HS-5 (cell line): Measurements from ENCODE around the gene C6orf163.

Experiments
- DNase-seq: peaks from one replicate; pipeline ENCODE4 v3.0.0-alpha.2; 2012; ENCODE audit warnings: low read depth

Gene C6orf163

DNA sequence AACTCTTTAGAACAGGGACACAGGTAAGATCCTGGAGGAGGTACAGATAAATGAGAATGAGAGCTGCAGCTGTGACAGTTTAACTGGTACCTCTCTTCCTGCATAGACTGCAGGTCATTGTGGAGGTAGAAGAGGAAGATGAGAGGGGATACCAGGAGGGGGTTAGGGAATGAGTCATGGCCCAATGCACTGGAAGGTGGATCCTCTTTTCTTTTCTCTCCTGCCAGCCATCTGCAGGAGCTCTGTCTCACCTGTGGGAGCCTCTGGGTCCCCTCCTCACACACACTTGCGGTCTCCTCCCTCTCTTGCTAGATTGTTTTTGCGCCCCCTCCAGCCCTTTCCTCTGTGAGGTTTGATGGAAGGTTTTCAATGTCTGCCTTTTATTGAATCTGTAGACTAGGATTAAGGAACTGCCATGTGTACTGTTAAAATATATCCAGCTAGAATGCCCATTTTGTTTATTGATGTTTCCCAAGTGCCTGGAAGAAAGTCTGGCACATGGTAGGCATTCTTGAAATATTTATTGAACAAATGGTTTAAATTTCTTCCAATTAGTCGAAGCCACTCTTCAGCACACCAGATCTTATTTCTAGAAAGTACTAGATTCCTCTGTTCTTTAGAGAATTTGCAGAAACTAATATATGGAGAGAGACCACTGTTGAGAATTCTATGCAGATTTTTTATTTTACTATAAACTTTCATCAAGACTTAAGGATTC is 13.0 kb downstream of the C6orf163 start:
- DNase-seq, result no peak

DNA sequence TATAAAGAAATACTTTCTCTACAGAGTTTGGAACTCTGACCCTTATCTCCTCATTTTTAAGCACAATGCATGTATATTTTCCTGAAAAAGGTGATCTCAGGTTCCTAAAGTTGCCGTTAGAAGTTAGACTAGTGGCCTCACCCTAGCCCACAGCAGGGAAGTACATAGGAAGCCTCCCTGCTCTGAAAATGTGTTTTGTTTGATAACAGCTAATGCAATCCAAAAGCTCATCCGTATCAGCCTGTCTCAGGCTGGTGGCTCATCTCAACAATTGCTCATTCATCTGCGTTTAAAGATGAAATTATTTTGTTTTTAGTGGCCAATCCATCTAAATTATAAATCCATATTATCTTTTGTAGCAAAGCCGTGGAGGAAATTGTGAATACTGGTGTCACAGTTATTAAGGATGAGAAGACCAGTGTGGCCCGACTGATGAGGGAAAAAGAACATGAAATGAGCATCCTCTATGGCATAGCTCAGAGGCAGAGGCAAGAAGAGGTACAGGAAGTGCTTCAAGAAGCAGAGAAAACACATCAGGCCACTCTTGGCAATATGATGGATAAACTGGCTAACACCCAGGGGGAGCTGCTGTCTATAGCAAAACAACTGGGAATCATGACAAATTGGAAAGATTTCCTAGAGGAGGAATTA is 20.1 kb downstream of the C6orf163 start:
- DNase-seq, result no peak

DNA sequence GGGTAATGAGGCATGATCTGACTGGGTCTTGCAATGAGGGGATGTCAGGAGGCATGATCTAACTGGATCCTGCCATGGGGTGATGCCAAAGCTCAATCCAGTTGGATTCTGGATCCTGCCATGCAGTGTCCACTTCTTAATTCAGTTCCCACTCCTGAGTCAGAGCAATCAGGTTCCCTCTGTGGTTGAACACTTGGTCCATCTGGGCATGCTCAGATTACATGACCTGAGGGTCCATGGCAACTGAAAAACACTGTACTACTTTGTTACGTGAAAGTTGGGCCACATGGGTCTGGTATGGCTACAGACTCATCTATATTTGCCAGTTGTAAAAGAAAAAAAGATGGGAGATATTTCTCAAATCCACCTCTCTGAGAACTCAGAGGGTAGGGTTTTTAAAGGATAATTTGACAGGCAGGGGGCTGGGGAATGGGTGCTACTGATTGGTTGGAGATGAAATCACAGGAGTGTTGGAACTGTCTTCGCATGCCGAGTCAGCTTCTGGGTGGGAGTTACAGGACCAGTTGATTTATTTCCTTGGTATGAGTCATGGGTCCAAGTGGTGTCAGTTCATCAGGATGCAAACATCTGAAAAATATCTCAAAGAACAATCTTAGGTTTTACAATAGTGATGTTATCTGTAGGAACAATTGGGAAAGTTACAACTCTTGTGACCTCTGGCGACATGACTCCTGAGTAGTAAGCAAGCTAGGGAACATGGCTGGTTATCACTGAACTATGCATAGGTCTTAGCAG is 21.6 kb downstream of the C6orf163 start:
- DNase-seq, result peak; percentile 8

DNA sequence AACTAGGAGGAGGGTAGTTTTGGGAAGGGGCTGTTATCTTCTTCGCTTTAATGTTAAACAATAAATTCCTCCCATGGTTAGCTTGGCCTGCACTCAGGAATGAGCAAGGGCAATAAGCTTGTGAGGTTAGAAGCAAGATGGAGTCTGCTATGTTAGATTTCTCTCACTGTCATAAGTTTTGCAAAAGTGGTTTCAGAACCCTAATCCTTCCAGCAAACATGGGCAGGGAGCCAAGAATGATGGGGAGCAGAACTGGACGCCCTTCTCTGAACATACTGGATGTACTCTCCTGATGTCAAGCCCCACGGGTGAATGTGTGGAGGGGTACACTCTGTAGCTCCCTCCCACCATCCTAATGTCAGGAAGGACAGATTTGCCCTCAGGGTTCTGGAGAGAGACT is 22.3 kb downstream of the C6orf163 start:
- no peak for DNase-seq

DNA sequence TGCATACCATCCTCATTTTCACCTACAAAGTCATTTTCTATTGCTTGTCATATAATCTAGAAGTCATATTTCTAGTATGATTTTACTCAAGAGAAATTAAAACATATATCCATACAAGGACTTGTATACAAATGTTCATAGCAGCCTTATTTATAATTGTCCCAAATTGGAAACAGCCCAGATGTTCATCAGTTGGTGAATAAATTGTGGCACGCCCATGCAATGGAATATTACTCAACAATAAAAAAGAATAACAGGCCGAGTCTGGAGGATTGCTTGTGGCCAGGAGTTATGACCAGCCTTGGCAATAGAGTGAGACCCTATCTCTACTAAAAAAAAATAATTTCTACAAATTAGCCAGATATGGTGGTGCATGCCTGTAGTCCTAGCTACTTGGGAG is 28.8 kb downstream of the C6orf163 start:
- no peak for DNase-seq

DNA sequence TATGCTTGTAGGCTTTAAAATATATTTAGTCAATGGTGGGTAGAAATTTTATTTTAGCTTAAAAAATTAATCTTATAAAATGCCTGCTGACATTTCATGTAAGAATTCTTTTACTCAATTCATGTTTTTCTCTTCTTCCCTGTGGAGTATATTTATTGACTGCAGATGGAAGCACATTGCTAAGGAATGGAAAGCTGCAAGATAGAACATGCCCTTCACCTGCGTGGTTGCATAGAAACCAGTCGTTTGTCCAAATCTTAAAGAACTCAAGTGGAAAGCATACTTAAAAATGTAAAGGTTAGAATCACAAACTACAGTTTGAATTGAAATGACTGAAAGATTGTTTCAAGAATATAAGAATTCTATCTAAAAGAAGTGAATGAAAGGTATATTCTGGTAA is 30.7 kb downstream of the C6orf163 start:
- DNase-seq, result no peak

DNA sequence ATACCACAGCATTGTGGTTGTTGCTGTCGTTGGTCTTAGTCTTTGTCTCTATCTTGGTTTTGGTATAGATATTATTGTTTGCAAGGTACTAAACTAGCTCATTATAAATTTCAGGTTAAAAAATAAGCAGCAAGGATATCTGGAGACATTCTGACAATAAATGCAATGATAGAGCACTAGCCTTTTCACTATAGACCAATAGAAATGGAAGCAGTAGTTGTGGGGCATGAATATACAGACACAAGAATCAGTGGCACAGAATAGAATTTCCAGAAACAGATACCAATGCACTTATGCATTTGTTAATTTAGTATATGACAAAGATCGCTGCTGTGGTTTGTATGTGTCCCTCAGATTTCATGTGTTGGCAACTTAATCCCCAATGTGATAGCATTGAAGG is 32.0 kb downstream of the C6orf163 start:
- DNase-seq, result no peak

DNA sequence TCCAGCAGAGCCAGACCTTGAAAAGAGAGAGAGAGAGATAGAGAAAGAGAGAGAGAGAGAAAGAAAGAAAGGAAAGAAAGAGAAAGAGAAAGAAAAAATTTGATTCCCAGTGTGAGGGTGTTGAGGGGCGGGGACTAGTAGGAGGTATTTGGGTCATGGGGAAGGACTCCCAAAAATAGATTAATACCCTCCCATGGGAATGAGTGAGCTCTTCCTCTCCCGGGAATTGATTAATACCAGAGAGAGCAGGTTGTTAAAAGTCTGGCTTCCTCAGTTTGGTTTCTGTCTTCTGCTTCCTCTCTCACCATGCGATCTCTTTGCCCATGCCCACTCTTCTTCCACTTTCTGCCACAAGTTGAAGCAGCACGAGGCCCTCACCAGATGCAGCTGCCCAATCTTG is 34.3 kb downstream of the C6orf163 start:
- no peak for DNase-seq

DNA sequence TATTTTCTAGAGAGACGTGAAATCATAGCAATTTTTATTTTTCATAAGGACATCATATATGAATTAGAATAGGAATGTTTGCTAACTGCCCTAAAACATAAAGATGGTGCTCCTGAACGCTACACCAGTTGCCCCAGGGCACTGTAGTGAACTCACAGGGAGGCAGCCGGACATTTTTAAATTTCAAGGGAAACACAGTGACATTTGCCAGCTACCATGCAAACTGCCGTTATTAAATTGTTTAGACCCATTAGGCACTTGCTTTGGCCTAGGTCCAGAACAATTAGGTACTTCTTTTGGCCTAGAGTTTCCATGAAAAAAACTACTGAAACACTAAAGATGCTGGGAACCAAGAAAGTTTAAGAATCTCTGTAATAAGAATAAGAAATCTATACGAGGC is 38.2 kb downstream of the C6orf163 start:
- DNase-seq, result no peak

DNA sequence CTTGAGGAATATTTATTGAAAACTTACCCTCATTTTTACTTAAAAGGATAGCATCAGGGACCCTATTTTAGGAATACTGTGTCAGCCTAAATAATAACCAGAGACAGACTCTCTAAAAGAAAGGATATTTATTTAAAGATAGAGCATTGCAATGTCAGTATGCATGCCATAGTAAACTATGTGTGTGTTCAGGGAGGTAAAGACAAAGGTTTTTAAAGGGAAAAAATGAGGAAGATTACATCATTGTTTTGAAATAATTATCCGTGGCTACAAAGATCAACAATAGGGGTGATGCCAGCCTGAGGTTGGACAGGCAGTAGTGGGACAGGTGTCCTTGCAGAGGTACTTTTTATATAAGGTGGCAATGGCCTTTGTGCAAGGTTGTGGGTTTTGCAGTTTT is 39.4 kb downstream of the C6orf163 start:
- no peak for DNase-seq

DNA sequence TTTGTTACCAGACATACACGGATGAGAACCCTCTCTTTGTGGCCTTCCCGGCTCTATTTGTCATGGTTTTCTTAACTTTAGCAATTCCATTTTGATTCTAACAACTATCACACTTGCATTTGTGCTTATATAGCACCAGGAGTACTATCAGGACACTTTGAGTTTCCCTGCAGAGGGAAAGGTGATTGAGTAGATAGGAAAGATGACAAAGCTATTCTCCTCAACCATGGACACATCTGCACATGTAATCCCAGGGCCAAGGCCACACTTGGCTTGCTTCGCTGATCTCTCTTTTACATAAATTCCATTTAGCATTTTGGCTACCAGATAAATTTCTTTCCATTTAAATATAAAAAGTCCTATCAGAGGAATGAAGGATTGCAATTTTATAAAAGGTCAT is 39.8 kb downstream of the C6orf163 start:
- DNase-seq, result no peak

DNA sequence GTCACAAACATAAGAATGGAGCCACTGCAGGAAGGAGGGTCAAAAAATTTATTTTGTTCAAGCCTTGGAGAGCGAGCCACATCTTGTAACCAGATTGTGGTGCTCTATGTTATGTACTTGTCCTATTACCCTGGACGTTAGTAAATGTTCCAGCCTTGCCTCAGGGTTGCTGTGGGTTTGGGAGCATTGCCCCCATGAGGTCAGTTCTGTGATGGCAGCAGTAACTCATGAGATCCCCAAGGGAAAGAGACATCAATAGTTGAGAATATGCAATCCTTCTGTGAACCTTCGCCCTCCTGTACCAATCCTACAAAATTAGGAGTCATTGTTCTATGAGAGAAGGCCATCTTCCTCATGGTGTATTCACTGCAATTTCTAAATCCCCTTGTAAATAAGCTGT is 46.7 kb downstream of the C6orf163 start:
- DNase-seq, result peak; percentile 4

DNA sequence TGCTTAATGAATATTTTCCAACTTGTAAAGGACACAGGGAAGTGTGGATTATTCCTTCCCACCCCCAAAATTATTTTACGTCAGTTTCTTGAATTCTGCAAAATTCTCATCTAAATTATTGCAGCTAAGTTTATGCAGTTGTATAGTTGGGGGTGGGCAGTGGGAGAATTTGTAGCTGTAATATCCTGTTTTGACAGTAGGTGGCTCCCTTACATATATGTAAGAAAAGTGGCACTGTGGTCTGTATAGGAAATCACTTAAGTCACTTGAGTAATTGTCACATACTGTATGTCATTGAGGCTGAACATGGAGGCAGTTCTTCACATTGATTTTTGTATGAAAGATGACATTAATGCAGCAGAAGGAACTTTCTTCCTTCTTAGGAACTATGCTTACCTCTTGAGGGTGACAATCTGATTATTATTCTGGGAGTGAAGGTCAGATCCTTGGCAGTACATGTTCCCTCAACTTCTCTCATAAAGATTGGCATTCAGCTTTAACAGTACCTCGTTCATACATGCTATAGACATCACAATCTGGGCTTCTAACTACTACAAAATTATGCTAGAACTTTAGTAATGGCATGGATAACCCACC is 48.5 kb downstream of the C6orf163 start:
- peak; percentile 49 for DNase-seq

DNA sequence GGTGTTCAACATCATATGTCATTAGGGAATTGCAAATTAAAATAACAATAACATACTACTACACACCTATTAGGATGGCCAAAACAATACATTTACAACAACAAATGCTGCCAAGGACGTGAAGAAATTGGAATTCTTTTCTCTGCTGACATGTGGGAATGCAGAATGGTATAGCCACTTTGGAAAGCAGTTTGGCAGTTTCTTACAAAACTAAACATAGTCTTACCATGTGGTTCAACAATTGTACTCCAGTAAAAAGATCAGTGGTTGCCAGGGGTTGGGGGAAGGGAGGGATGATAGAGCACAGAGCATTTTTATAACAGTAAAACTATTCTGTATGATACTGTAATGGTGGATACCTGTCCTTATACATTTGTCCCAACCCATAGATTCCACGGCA is 50.8 kb downstream of the C6orf163 start:
- no peak for DNase-seq

DNA sequence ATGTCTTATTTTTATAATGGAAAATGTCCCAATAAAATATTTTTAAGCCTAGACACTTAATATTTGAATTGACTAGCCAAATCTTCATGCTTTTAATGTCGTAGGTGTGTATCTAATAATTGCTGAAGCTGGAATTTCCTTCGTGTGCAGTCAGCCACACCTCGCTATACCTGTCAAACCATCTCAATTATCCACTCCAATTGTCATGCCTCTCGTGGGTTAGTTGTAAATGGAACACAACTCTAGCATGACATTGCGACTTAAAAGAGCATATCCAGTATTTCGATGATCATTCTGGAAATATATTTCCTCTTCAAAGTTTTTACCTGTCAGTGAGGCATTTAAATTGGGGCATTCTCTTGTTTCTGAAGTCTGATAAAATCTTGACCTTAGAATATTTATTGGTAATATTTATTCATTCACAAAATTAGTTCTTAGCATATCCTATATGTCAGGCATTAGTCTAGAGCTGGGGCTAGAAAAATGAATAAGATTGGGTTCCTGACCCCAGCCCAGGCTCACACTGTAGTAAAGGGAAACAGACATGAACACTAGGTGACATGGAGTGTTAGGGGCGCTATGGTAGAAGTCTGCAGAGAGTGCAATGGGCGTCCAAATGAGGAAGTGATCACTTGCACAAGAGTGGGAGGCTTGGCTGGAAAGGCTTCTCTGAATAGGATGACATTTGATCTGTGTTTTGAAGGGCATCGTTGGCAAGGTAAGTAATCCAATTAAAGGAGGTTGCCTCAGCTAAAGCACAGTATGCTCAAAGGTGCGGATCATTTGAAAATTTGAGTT is 52.2 kb downstream of the C6orf163 start:
- no peak for DNase-seq

DNA sequence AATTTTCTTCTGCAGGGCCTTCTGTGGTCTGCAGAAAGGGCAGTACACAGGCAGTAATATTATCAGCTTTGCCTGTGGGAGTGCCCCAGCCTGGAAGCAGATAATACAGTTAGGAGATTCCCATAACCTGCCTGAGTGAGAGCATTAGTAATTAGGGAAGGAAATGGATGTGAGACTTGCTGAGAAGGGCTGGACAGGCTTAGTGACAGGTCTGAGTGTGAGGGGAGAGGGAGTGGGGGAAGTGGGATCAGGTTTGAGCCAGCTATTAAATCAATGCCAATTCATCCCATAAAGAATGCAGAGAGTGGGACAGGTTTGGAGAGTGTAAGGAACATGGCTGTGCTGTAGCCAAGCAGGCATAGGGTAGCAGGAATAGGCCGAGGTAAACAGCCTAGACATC is 53.0 kb downstream of the C6orf163 start:
- DNase-seq, result no peak

DNA sequence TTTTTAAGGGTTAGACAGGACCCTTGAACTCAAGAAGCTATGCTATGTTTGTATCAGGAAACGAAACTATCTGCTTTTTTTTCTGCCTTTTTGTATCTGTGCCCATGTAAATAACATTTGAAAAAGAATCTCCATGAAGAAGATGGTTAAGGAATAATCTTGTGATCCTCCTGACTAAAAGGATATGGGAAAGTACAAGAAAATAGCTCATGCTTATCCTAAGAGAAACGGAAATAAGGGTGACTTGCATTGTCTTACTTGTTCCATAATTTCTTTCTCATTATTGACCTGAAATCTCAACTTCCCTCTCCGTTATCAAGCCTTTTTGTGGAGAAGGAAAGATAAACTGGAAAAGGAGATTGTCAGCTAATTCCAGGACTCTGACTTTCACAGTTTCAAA is 57.2 kb downstream of the C6orf163 start:
- no peak for DNase-seq

DNA sequence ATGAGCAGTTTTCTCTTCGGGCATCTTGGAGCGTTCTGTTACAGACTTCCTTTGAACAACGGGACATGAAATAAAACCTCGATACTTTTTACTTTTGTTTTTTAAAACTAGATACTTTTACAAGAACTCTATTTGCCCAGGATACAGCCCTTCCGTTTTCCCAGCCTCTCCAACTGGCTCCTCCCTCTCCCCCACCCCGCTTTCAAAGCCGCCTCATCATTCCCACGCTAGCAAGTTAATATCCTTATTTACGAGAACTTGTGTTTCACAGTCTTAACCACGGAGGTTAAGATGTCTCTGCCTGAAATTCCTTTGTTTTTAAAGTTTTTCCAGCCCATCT is 62.9 kb downstream of the C6orf163 start:
- peak; percentile 22 for DNase-seq

DNA sequence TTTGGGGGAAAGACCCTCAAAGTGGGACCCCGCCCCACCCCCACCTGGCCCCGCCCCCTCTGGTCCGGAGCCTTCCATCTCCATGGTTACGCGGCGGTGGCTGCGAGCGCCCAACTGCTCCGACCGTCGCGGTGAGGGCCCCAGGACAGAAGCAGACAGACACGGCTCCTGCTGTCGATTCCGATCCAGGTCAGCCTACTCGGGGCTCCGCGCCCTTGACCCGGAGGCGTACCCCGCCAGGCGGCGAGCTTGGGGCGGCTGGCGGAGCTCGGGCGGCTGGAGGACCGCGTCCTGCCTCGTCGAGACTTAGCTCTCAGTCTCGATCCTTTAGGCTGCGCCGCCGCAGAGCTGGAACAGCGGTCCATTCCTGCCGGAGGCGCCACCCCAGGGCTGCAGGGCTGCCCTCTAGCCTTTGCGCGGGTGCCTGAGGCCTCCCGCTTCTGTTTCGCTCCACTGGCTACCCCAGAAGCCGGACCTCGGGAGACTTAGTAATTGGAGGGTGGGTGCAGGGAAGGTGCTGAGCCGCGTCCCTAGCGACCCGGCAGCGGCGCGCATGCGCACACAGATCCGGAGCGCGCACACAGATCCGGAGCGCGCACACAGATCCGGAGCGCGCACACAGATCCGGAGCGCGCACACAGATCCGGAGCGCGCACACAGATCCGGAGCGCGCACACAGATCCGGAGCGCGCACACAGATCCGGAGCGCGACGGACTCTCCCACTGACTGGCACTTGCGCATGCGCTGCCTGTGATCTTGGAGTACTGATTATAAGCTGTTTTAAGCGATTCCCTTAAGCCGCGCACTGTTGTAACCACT is 63.5 kb downstream of the C6orf163 start, which contains the start of gene CFAP206:
Gene CFAP206, plus strand, starts transcription at position 72 of the 820 bp plus-strand sequence. CDS start 1,868 bp downstream, outside the sequence.
- DNase-seq, result peak; percentile 61

DNA sequence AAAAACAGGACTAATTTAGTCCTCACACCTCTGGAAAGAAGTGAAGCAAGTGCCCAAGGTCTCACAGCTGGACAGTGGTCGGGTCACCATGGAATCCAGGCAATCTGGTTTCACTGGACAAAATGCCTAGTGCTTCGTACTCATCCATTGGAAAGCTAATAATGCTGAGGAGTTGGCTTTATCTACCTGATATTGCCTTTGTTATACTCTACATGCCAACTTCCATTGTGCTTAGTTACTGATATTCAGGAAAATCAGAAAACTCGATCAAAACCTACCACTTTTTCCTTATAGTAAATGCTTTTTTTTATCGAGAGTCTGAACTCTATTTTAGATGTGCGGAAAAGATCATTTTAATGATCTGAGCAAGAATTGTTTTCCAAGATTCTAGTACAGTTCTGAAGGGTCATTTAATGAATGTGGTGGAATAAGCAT is 64.1 kb downstream of the C6orf163 start:
- peak; percentile 29 for DNase-seq
